RKO (cell line): Measurements from ENCODE around the gene MYEF2.

Source experiments
- DNase-seq: peaks from one replicate; pipeline ENCODE4 v3.0.0-alpha.2; 2016; ENCODE audit warnings: low spot score

MYEF2 gene

DNA sequence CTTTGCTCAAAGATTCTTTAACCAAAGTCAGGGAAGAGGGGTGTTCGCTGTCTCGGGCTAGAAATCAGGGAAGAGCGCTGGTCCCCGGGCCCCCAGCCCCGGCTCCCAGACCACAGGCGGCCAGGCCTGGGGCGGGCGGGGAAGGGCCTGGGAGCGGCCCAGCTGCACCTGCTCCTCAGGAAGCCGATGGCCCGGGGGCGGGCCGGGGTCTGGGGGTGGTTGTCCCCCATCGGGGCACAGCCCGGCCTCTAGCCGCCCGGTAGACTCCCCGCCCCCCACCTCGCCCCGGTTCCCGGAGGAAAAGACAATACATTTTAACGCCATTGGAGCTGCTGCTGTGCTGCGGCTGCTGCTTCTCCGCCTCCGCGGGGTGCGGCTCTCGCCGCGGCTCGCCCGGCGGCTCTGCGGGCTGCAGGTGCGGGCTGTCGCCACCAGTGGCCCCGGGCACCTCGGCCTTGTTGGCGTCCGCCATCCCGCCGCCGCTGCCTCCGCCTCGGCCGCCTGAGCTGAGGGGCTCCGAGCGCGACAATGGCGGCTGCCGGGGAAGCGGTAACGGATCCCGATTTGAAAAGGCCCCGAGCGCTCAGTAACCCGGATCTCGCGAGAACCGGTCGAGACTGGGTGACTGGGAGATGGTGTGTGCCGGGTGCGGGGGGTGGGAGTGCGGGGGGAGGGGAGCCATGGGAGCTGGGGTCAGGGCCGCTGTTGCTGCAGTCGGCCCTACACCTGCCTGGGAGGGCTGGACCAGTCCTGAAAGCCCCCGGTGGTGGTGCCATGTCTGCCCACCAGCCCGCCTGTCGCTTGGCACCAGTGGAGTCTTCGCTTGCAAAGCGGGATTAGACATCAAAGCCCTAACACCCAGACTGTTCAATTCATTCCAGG is at the start of gene MYEF2:
MYEF2 (minus strand) TSS at position 530 of the 882 bp plus-strand sequence; CDS start at position 472, 58 bp downstream.
- no peak for DNase-seq

GRCh38 chr15:48225771-48226170 is 47.7 kb upstream of the MYEF2 start:
- DNase-seq, result no peak

- no peak for DNase-seq
Measured at GRCh38 chr15:48222627-48223026, 44.5 kb upstream of the MYEF2 start.

DNA sequence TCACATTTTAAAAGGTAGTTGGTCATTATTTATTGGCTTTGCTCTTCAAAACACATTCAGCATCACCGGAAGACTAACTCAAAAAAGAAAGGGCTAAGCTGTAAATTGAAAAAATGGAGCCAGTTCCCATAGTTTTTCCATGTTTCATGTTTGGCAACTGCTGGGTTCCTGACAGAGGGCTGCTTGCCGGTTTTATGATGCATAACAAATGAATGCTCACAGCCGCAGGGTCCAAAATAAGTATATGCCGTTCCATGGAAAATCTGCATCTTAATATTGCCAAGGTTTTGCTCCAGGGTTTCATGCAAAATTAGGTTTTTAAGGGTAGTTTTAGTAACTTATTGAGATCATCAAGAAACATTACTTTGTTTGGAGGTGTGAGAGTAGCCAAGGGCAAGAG is 43.8 kb upstream of the MYEF2 start:
- DNase-seq, result no peak

DNA sequence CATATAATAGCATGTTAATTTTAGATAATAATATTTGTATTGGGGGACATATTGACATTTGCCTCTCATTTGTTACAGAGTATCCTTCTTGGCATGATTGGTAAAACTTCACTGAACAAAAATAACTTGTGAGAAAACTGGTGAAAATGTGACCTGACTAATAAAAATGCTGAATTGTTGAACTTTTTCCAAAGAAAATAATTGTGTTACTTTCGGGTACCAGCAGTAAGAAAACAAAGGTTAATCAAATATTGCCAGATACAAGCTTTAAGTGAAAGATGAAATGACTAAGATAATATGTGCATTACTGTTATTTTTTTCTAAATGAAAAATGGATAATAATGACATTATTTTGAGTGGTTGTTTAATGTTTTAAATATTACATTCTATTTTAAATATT is 43.2 kb upstream of the MYEF2 start:
- no peak for DNase-seq

GRCh38 chr15:48205981-48206380 is 27.9 kb upstream of the MYEF2 start, which contains the start of gene SLC12A1:
SLC12A1 (plus strand) TSS chr15:48206302; CDS start chr15:48207720, 1,418 bp downstream.
- no peak for DNase-seq

DNA sequence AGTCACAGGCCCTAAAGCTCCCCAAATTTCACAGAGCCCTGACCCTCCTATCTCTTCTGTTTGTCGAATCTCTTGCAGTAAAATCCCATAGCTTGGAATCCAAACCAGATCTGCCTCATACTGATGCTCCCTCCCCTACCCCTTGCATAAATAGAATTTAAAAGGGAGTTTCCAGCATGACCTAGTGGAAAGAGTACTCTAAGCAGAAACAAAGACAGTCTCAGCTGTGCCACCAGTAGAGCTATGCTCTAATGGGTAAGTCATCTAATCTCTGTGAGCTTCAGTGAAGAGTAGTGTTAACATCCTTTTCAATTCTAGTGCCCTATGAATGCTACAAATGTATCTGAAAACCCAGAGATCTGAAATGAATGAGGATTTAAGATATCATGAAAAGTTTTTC is 24.0 kb upstream of the MYEF2 start:
- no peak for DNase-seq

GRCh38 chr15:48191574-48192225 is 13.6 kb upstream of the MYEF2 start, which contains the start of gene CTXN2:
CTXN2 (plus strand) TSS chr15:48191665; CDS start chr15:48201301, 9,636 bp downstream.
- DNase-seq, result no peak

GRCh38 chr15:48190932-48191573 is 13.0 kb upstream of the MYEF2 start:
- peak; percentile 52 for DNase-seq

- no peak for DNase-seq
Measured at GRCh38 chr15:48186271-48186670, 8.2 kb upstream of the MYEF2 start.

- no peak for DNase-seq
Measured at GRCh38 chr15:48185529-48185928, 7.4 kb upstream of the MYEF2 start.

GRCh38 chr15:48182749-48183148 is 4.7 kb upstream of the MYEF2 start:
- DNase-seq, result no peak

- DNase-seq, result no peak
Measured at GRCh38 chr15:48178648-48178931, 495 bp upstream of the MYEF2 start.

- no peak for DNase-seq
Measured at GRCh38 chr15:48177383-48177765, 721 bp downstream of the MYEF2 start.

DNA sequence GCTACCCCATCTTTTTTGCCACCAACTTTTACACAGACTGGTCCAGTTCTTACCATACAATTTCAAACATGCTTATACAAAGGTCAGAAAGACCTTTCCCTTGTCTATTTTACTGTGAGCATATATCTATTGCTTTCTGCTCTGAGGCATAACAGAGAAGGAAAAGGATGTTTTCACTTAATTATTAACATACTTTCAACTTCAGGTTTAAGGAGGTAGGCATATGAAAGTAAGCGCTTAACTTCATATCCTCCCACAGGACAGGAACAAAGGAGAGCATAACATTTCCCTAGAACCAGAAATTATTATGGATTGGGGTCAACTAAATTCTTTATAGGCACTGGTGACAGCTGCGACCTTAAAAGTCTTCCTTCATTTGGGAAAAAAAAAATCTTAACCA is 1.1 kb downstream of the MYEF2 start:
- no peak for DNase-seq

DNA sequence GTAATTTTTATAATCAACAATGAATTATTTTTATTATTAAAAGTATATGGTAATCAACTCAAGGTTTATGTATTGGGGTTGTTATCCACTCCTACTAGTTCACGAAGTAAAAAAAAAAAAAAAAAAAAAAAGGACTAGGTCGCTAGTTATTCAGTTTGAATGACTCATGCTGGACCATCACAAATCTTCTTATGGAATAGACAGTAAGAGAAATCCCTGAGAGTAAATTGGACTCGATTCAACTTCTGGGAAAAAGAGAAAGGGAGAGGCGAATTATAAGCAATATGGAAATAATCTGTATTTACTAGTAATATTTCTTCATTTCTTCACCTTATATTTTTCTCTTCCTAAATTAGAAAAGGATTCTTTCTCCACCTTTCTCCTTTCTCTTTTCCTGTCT is 2.0 kb downstream of the MYEF2 start:
- no peak for DNase-seq

GRCh38 chr15:48175126-48175525 is 3.0 kb downstream of the MYEF2 start:
- no peak for DNase-seq

GRCh38 chr15:48170981-48171380 is 7.1 kb downstream of the MYEF2 start:
- no peak for DNase-seq

GRCh38 chr15:48168616-48169015 is 9.5 kb downstream of the MYEF2 start:
- no peak for DNase-seq

GRCh38 chr15:48153526-48153925 is 24.6 kb downstream of the MYEF2 start:
- no peak for DNase-seq

GRCh38 chr15:48149858-48150257 is 28.2 kb downstream of the MYEF2 start:
- DNase-seq, result peak; percentile 78

GRCh38 chr15:48147358-48147757 is 30.7 kb downstream of the MYEF2 start:
- no peak for DNase-seq

- DNase-seq, result no peak
Measured at GRCh38 chr15:48145923-48146322, 32.2 kb downstream of the MYEF2 start.
